Neural cell (in vitro differentiated cells): Measurements from ENCODE around the gene UBE2V1.

ENCODE experiments used
- EP300 ChIP-seq: fragments of 450-650 bp; conservative IDR thresholded peaks from 2 replicates; pipeline ENCODE4 v1.6.1; 2014; ENCODE audit warnings: antibody characterized with exemption, mild to moderate bottlenecking, moderate library complexity; ENCODE audit not compliant: poor library complexity, severe bottlenecking
- EZH2 ChIP-seq: fragments of 200-600, 300-800 bp; shearing (Covaris generic), sonication (generic); IDR thresholded peaks from 2 replicates; pipeline ENCODE4 v1.6.1; 2014; ENCODE audit warnings: antibody characterized with exemption, low read length, borderline replicate concordance, mild to moderate bottlenecking; ENCODE audit not compliant: insufficient read depth, poor library complexity, severe bottlenecking
- MXI1 ChIP-seq: fragments of 450-650 bp; conservative IDR thresholded peaks from 2 replicates; pipeline ENCODE4 v1.6.1; 2014; ENCODE audit warnings: antibody characterized with exemption, mild to moderate bottlenecking; ENCODE audit not compliant: poor library complexity, severe bottlenecking
- POLR2AphosphoS5 ChIP-seq: IDR thresholded peaks from 2 replicates; pipeline ENCODE4 v1.6.1; 2012
- RAD21 ChIP-seq: fragments of 450-650 bp; conservative IDR thresholded peaks from 2 replicates; pipeline ENCODE4 v1.6.1; 2014; ENCODE audit warnings: antibody characterized with exemption, mild to moderate bottlenecking, moderate library complexity
- TAF1 ChIP-seq: IDR thresholded peaks from 2 replicates; pipeline ENCODE4 v1.6.1; 2012; ENCODE audit warnings: low read depth
- TF ChIP-seq, protein P1 (sequence below): fragments of 450-650 bp; IDR thresholded peaks from 2 replicates; pipeline ENCODE4 v1.5.1; 2014; ENCODE audit warnings: antibody characterized with exemption, mild to moderate bottlenecking, moderate library complexity; ENCODE audit not compliant: poor library complexity, severe bottlenecking
- TF ChIP-seq, protein P2 (sequence below): IDR thresholded peaks from 2 replicates; pipeline ENCODE4 v1.6.1; 2012; ENCODE audit warnings: borderline replicate concordance

DNA sequence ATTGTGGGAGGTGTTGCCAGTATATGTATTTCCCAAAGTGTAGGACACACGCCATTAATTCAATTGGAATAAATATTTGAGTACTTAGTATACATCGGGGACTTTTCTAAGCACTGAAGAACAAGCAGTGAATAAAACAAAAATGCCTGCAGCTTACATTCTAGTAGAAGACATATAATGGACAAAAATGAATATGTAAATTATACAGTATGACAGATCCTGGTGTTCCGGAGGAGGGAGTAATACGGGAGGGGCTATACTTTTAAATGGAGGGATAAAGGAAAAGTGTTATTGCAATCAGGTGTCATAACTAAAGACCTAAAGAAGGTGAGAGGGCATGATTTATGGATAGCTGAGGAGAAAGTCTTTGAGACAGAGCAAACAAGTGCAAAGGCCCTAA lies 15.1 kb downstream of the UBE2V1 start:
- TF ChIP-seq, protein P1, sequence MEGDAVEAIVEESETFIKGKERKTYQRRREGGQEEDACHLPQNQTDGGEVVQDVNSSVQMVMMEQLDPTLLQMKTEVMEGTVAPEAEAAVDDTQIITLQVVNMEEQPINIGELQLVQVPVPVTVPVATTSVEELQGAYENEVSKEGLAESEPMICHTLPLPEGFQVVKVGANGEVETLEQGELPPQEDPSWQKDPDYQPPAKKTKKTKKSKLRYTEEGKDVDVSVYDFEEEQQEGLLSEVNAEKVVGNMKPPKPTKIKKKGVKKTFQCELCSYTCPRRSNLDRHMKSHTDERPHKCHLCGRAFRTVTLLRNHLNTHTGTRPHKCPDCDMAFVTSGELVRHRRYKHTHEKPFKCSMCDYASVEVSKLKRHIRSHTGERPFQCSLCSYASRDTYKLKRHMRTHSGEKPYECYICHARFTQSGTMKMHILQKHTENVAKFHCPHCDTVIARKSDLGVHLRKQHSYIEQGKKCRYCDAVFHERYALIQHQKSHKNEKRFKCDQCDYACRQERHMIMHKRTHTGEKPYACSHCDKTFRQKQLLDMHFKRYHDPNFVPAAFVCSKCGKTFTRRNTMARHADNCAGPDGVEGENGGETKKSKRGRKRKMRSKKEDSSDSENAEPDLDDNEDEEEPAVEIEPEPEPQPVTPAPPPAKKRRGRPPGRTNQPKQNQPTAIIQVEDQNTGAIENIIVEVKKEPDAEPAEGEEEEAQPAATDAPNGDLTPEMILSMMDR = no peak
- TF ChIP-seq RAD21 (no peak), EZH2 (no peak), POLR2AphosphoS5 (no peak), MXI1 (no peak), TAF1 (no peak), EP300 (no peak)
- TF ChIP-seq, protein P2, sequence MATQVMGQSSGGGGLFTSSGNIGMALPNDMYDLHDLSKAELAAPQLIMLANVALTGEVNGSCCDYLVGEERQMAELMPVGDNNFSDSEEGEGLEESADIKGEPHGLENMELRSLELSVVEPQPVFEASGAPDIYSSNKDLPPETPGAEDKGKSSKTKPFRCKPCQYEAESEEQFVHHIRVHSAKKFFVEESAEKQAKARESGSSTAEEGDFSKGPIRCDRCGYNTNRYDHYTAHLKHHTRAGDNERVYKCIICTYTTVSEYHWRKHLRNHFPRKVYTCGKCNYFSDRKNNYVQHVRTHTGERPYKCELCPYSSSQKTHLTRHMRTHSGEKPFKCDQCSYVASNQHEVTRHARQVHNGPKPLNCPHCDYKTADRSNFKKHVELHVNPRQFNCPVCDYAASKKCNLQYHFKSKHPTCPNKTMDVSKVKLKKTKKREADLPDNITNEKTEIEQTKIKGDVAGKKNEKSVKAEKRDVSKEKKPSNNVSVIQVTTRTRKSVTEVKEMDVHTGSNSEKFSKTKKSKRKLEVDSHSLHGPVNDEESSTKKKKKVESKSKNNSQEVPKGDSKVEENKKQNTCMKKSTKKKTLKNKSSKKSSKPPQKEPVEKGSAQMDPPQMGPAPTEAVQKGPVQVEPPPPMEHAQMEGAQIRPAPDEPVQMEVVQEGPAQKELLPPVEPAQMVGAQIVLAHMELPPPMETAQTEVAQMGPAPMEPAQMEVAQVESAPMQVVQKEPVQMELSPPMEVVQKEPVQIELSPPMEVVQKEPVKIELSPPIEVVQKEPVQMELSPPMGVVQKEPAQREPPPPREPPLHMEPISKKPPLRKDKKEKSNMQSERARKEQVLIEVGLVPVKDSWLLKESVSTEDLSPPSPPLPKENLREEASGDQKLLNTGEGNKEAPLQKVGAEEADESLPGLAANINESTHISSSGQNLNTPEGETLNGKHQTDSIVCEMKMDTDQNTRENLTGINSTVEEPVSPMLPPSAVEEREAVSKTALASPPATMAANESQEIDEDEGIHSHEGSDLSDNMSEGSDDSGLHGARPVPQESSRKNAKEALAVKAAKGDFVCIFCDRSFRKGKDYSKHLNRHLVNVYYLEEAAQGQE = no peak
